Right cardiac atrium (tissue), 5 donors: ENCODE measurements around the gene THBD. TPM values are rescaled to one million over a fixed set of nuclear protein-coding genes. Genes with fewer than 3 reads are reported as not detected.

ENCODE experiments used
- ATAC-seq, 2 donors: fragments of 200-7000 bp; cut with Tn5 transposase; one replicate each; pipeline versions ENCODE4 v1.8.0 to v1.9.1; 2020; ENCODE audit warnings: moderate library complexity in 2 of 2, mild to moderate bottlenecking in 1 of 2
- DNase-seq, 3 donors: peaks; one replicate each; pipeline ENCODE4 v3.0.0-alpha.2; 2020
- H3K27ac ChIP-seq: one replicate; pipeline ENCODE4 v1.5.1; 2013; ENCODE audit warnings: mild to moderate bottlenecking, low read length, control low read depth, moderate library complexity
- H3K27me3 ChIP-seq: one replicate; pipeline ENCODE4 v1.6.1; 2013; ENCODE audit not compliant: control insufficient read depth, insufficient read depth
- H3K4me1 ChIP-seq: one replicate; pipeline ENCODE4 v1.6.1; 2013; ENCODE audit warnings: low read length; ENCODE audit not compliant: control insufficient read depth, insufficient read depth
- H3K4me3 ChIP-seq: one replicate; pipeline ENCODE4 v1.5.1; 2013; ENCODE audit warnings: low read length, control low read depth
- H3K9me3 ChIP-seq: one replicate; pipeline ENCODE4 v1.6.1; 2013; ENCODE audit warnings: low read length; ENCODE audit not compliant: control insufficient read depth
- WGBS: extraction: QIAGEN DNeasy Blood & Tissue Kit; methylation state at CpG from one replicate; pipeline ENCODE4 v1.1.7; 2013; 5-methylcytosine and 5-hydroxymethylcytosine counted together
- intact Hi-C, 4 donors: fragments of 100-400 bp; cut with DNase I; formaldehyde crosslinking; loops; one replicate each; pipeline versions ENCODE4 v1.11.0 to v1.14.0; 2022 to 2023
- polyA plus RNA-seq: library from polyadenylated mRNA; stranded (reverse); fragments of 200-250 nt; gene quantifications from one replicate; pipeline ENCODE4 v1.2.3, GENCODE V29; 2013
- total RNA-seq, 4 donors: library from RNA; stranded (reverse); fragmentation: NEBNext Ultra II Directional; extraction: Animal tissue kit (Norgen Biotek cat#: 25700); gene quantifications; one replicate each; pipeline ENCODE4 v1.2.1, GENCODE V29; 2021
- donor health status: healthy with polysubstance abuse.
- donor health status: DM: no; HTN: yes; CAD: no.
- donor health status: DM: no; HTN: no; CAD: no.
- donor health status: DM: no; HTN: yes; CAD: no; lungs with severe emphysema.
- donor health status: DM: yes; HTN: yes; CAD: no.

The THBD gene
- total and polyA plus RNA-seq, 5 donors = 15.4 to 48.1 (median 17.5) TPM

- 19% methylated on average over 8 of the region's 8 CpGs for WGBS
- H3K27me3 ChIP-seq = no peaks in the 10 kb centered on the region
- peak overlapping the region; percentile 74 for H3K27ac ChIP-seq
- intact Hi-C loops = loop anchor here in 2 of 4 donors (10.0 kb wide), 2 partner anchors 173 to 367 kb away; no protein-coding TSS in a partner anchor
- peak; percentile 68 to 85 (median 70) for DNase-seq
- H3K4me3 ChIP-seq = no peak overlapping the region
- peak; percentile 91 to 94 for ATAC-seq
- H3K9me3 ChIP-seq = no peaks in the 10 kb centered on the region
- H3K4me1 ChIP-seq = peaks cover 17% of the 10 kb centered on the region
Measured at GRCh38 chr20:23061734-23062561, 12.5 kb upstream of the THBD start.

DNA sequence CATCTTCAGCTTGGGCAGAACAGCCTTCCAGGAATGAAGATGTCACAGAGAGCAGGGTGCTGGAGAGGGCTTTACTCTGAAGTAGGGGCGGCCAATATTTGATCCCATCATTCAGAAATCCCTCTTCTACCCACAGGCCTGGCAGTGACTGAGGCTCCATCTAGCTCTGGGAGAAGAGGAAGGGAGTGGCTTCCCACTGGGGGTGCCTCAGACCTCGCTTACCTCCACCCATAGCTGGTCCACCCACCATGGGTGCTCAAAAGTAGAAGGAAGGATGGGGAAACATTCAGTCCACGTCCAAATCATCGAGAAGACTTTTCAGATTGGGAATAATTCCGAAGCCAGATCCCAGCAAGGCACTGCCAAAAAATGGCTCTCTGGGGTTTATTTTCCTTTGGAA is 11.8 kb upstream of the THBD start:
- H3K9me3 ChIP-seq = no peaks in the 10 kb centered on the region
- peak overlapping the region; percentile 74 for H3K27ac ChIP-seq
- H3K4me1 ChIP-seq = peaks cover 17% of the 10 kb centered on the region
- H3K4me3 ChIP-seq = no peak overlapping the region
- peak; percentile 35 to 66 for ATAC-seq
- WGBS = 49% methylated on average over 5 of the region's 5 CpGs
- H3K27me3 ChIP-seq = no peaks in the 10 kb centered on the region
- intact Hi-C loops = loop anchor here in 2 of 4 donors (10.0 kb wide), 2 partner anchors 174 to 366 kb away; no protein-coding TSS in a partner anchor
- DNase-seq = no peak

GRCh38 chr20:23060629-23061028 is 11.2 kb upstream of the THBD start:
- 90% methylated on average over 4 of the region's 4 CpGs for WGBS
- no peaks in the 10 kb centered on the region for H3K9me3 ChIP-seq
- intact Hi-C loops = loop anchor here in 2 of 4 donors (10.0 kb wide), 2 partner anchors 174 to 366 kb away; no protein-coding TSS in a partner anchor
- no peaks in the 10 kb centered on the region for H3K27me3 ChIP-seq
- H3K4me3 ChIP-seq = no peak overlapping the region
- no peak for ATAC-seq
- DNase-seq = no peak
- H3K27ac ChIP-seq = no peak overlapping the region
- H3K4me1 ChIP-seq = peaks cover 17% of the 10 kb centered on the region

GRCh38 chr20:23059846-23060245 is 10.4 kb upstream of the THBD start:
- Histone ChIP-seq H3K4me3 (no peak overlapping the region), H3K9me3 (no peaks in the 10 kb centered on the region), H3K4me1 (peaks cover 17% of the 10 kb centered on the region), H3K27ac (no peak overlapping the region), H3K27me3 (no peaks in the 10 kb centered on the region)
- intact Hi-C loops = loop anchor here (5.0 to 10.0 kb wide), 4 partner anchors 172 to 365 kb away; no protein-coding TSS in a partner anchor
- 41% methylated on average over 3 of the region's 3 CpGs for WGBS
- no peak for DNase-seq
- ATAC-seq = no peak

GRCh38 chr20:23059001-23059400 is 9.5 kb upstream of the THBD start:
- ATAC-seq (no peak), DNase-seq (no peak)
- H3K9me3 ChIP-seq = no peaks in the 10 kb centered on the region
- 78% methylated on average over 3 of the region's 3 CpGs for WGBS
- H3K4me3 ChIP-seq = no peak overlapping the region
- H3K27me3 ChIP-seq = no peaks in the 10 kb centered on the region
- no peak overlapping the region for H3K27ac ChIP-seq
- H3K4me1 ChIP-seq = peaks cover 17% of the 10 kb centered on the region
- intact Hi-C loops = loop anchor here in 2 of 4 donors (5.0 to 10.0 kb wide), 2 partner anchors 173 to 286 kb away; no protein-coding TSS in a partner anchor

DNA sequence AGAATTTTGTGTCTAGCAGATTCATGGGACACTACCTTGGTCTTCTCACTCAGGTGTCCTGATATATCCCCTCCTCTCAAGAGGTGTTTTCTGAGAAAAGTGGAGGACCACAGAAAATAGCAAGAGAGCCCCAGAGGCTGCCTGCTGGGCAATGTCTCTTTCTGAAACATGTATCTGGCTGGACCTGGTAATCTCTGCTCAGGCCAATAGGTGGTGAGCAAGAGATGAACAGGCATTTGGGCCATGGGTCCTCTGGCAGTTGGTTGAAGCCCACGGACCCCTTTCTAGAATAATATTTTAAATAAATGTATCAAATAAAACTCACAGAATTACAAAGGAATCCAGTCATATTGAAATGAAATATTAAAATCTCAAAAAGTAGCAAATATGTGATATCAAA is 8.8 kb upstream of the THBD start:
- Histone ChIP-seq H3K27me3 (no peaks in the 10 kb centered on the region), H3K4me1 (peaks cover 17% of the 10 kb centered on the region), H3K27ac (no peak overlapping the region), H3K4me3 (no peak overlapping the region), H3K9me3 (no peaks in the 10 kb centered on the region)
- intact Hi-C loops = loop anchor here in 2 of 4 donors (5.0 to 10.0 kb wide), 2 partner anchors 174 to 287 kb away; no protein-coding TSS in a partner anchor
- DNase-seq (no peak), ATAC-seq (no peak)
- WGBS = 66% methylated on average over 1 of the region's 1 CpG

- ATAC-seq (no peak), DNase-seq (no peak)
- Histone ChIP-seq H3K27me3 (no peaks in the 10 kb centered on the region), H3K27ac (no peak overlapping the region), H3K9me3 (no peaks in the 10 kb centered on the region), H3K4me1 (no peaks in the 10 kb centered on the region), H3K4me3 (no peak overlapping the region)
- intact Hi-C loops = loop anchor here in 2 of 4 donors (5.0 to 10.0 kb wide), 2 partner anchors 194 to 292 kb away; no protein-coding TSS in a partner anchor
- 84% methylated on average over 5 of the region's 5 CpGs for WGBS
Measured at GRCh38 chr20:23052904-23053303, 3.4 kb upstream of the THBD start.

- Histone ChIP-seq H3K27me3 (no peaks in the 10 kb centered on the region), H3K9me3 (no peaks in the 10 kb centered on the region), H3K4me1 (no peaks in the 10 kb centered on the region), H3K27ac (peak overlapping the region; percentile 21), H3K4me3 (peak overlapping the region; percentile 39)
- ATAC-seq = peak; percentile 60 to 62
- intact Hi-C loops = loop anchor here in 2 of 4 donors (2.0 to 10.0 kb wide), 3 partner anchors 196 to 294 kb away; no protein-coding TSS in a partner anchor
- WGBS = 9% methylated on average over 46 of the region's 46 CpGs
- DNase-seq = peak; percentile 86 to 96 (median 94)
Measured at GRCh38 chr20:23050847-23051627, 1.6 kb upstream of the THBD start.

- ATAC-seq (peak; percentile 48 to 71), DNase-seq (peak; percentile 75 to 86 (median 85))
- H3K4me3 ChIP-seq = peak overlapping the region; percentile 39
- intact Hi-C loops = loop anchor here in 2 of 4 donors (2.0 to 10.0 kb wide), 3 partner anchors 197 to 295 kb away; no protein-coding TSS in a partner anchor
- H3K27ac ChIP-seq = peak overlapping the region; percentile 67
- no peaks in the 10 kb centered on the region for H3K9me3 ChIP-seq
- no peaks in the 10 kb centered on the region for H3K27me3 ChIP-seq
- under 1% methylated on average over 48 of the region's 48 CpGs for WGBS
- no peaks in the 10 kb centered on the region for H3K4me1 ChIP-seq
Measured at GRCh38 chr20:23050076-23050838, 785 bp upstream of the THBD start.
